HCT116 (cell line): Measurements from ENCODE around the gene UBE2D2. TPM values are rescaled to one million over a fixed set of nuclear protein-coding genes. Genes with fewer than 3 reads are reported as not detected.

ENCODE experiments used
- ATAC-seq: fragments of 200-7000 bp; cut with Tn5 transposase; 2 replicates; pipeline ENCODE4 v1.9.1; 2020; ENCODE audit warnings: mild to moderate bottlenecking, moderate library complexity
- BruUV-seq: library from RNA; stranded (reverse); fragments of 400-500 nt; replicated peaks from 2 replicates; lab custom pipeline; 2021; lab: Mats Ljungman, UMichigan
- CTCF ChIA-PET: fragments of 300-600 bp; sonication (Branson Sonifier 250); formaldehyde crosslinking; loops from one replicate; lab custom pipeline; 2021; ENCODE audit warnings: antibody characterized with exemption; lab: Charles Lee
- POLR2A ChIA-PET: fragments of 300-600, 350-600 bp; sonication (Branson Sonifier 250); formaldehyde crosslinking; loops from one replicate; lab custom pipeline; 2021; ENCODE audit warnings: antibody characterized with exemption; lab: Charles Lee
- RAD21 ChIA-PET, 2 experiments: fragments of 300-600 bp; sonication (Branson Sonifier 250); formaldehyde crosslinking; loops; one replicate each; lab custom pipeline; 2023; ENCODE audit warnings: low total read pairs in 2 of 2; ENCODE audit not compliant: uncharacterized antibody in 2 of 2, unreplicated experiment in 2 of 2, low non-redundant PET in 1 of 2; lab: Charles Lee
- DNase-seq: peaks from one replicate; pipeline ENCODE4 v3.0.0-alpha.2; 2010; ENCODE audit warnings: low read depth, low spot score
- H2AFZ ChIP-seq: fragments of 200-600 bp; shearing (Covaris generic), sonication (generic); 2 replicates; pipeline ENCODE4 v1.6.1; 2017; ENCODE audit warnings: low read depth, mixed run types, mixed read lengths, antibody characterized with exemption, low read length; ENCODE audit not compliant: poor library complexity, severe bottlenecking
- H3K27ac ChIP-seq: 2 replicates; pipeline ENCODE4 v1.5.1; 2012; ENCODE audit warnings: low read depth, low read length
- H3K27me3 ChIP-seq: fragments of 200-600 bp; sonication (generic); 2 replicates; pipeline ENCODE4 v1.6.1; 2016; ENCODE audit warnings: mixed run types, low read length, mixed read lengths; ENCODE audit not compliant: insufficient read depth
- H3K36me3 ChIP-seq, 2 experiments: fragments of 200-500 bp in 1 of 2; fragments of 200-600 bp in 1 of 2; sonication (Bioruptor generic) in 1 of 2; sonication (generic) in 1 of 2; 2 replicates each; pipeline versions ENCODE4 v1.5.1 to v1.6.1; 2014 to 2016; ENCODE audit warnings: low read length in 2 of 2, inconsistent platforms in 1 of 2, mixed read lengths in 1 of 2, mixed run types in 1 of 2; ENCODE audit not compliant: insufficient read depth in 2 of 2, control insufficient read depth in 1 of 2
- H3K4me1 ChIP-seq, 2 experiments: fragments of 200-600 bp in 1 of 2; sonication (generic) in 1 of 2; 2 replicates each; pipeline versions ENCODE4 v1.5.1 to v1.6.1; 2012 to 2017; ENCODE audit warnings: low read length in 2 of 2, inconsistent platforms in 1 of 2, mild to moderate bottlenecking in 1 of 2, mixed read lengths in 1 of 2, mixed run types in 1 of 2, moderate library complexity in 1 of 2; ENCODE audit not compliant: insufficient read depth in 2 of 2, control insufficient read depth in 1 of 2
- H3K4me2 ChIP-seq: fragments of 200-600 bp; sonication (generic); 2 replicates; pipeline ENCODE4 v1.6.1; 2017; ENCODE audit warnings: mixed run types, low read length, mixed read lengths
- H3K4me3 ChIP-seq, 2 experiments: fragments of 200-600 bp in 1 of 2; sonication (generic) in 1 of 2; replicated peaks in 1 of 2; 2 replicates each; pipeline ENCODE4 v1.5.1; 2011 to 2016; ENCODE audit warnings: low read length in 2 of 2, control low read depth in 1 of 2, low read depth in 1 of 2, mild to moderate bottlenecking in 1 of 2, mixed read lengths in 1 of 2, mixed run types in 1 of 2
- H3K79me2 ChIP-seq: fragments of 200-600 bp; sonication (generic); 2 replicates; pipeline ENCODE4 v1.6.1; 2017; ENCODE audit warnings: mild to moderate bottlenecking, mixed run types, low read length, moderate library complexity, mixed read lengths; ENCODE audit not compliant: insufficient read depth
- H3K9ac ChIP-seq: fragments of 200-600 bp; sonication (generic); 2 replicates; pipeline ENCODE4 v1.6.1; 2016; ENCODE audit warnings: low read length, mixed read lengths
- H3K9me2 ChIP-seq: fragments of 200-600 bp; sonication (generic), shearing (Covaris generic); 2 replicates; pipeline ENCODE4 v1.6.1; 2017; ENCODE audit warnings: mixed run types, mild to moderate bottlenecking, moderate library complexity; ENCODE audit not compliant: insufficient read depth
- H3K9me3 ChIP-seq, 2 experiments: fragments of 200-500 bp in 1 of 2; fragments of 200-600 bp in 1 of 2; sonication (Bioruptor generic) in 1 of 2; sonication (generic) in 1 of 2; 2 replicates each; pipeline ENCODE4 v1.6.1; 2014 to 2017; ENCODE audit warnings: low read length in 2 of 2, mixed read lengths in 2 of 2, inconsistent platforms in 1 of 2, low read depth in 1 of 2, mild to moderate bottlenecking in 1 of 2, mixed run types in 1 of 2, moderate library complexity in 1 of 2; ENCODE audit not compliant: control insufficient read depth in 1 of 2, insufficient read depth in 1 of 2
- H4K20me1 ChIP-seq: fragments of 200-600 bp; sonication (generic), shearing (Covaris generic); 2 replicates; pipeline ENCODE4 v1.6.1; 2017; ENCODE audit warnings: mixed run types, mild to moderate bottlenecking, moderate library complexity; ENCODE audit not compliant: insufficient read depth
- CBX3 ChIP-seq: IDR thresholded peaks from 2 replicates; pipeline ENCODE4 v1.6.1; 2012; ENCODE audit warnings: low read depth
- CEBPB ChIP-seq: IDR thresholded peaks from 2 replicates; pipeline ENCODE4 v1.6.1; 2012; ENCODE audit warnings: low read depth
- EGR1 ChIP-seq: IDR thresholded peaks from 2 replicates; pipeline ENCODE4 v1.6.1; 2012; ENCODE audit warnings: low read depth
- ELF1 ChIP-seq: IDR thresholded peaks from 2 replicates; pipeline ENCODE4 v1.6.1; 2012; ENCODE audit warnings: low read depth, borderline replicate concordance
- EZH2 ChIP-seq: fragments of 200-600 bp; sonication (generic); IDR thresholded peaks from 2 replicates; pipeline ENCODE4 v1.6.1; 2017; ENCODE audit warnings: antibody characterized with exemption, mixed run types
- EZH2phosphoT487 ChIP-seq: fragments of 200-600 bp; IDR thresholded peaks from 2 replicates; pipeline ENCODE4 v1.6.1; 2018; ENCODE audit warnings: antibody characterized with exemption, borderline replicate concordance
- JUND ChIP-seq: IDR thresholded peaks from 2 replicates; pipeline ENCODE4 v1.6.1; 2012
- MAX ChIP-seq: IDR thresholded peaks from 2 replicates; pipeline ENCODE4 v1.6.1; 2012
- POLR2A ChIP-seq: IDR thresholded peaks from 2 replicates; pipeline ENCODE4 v1.7.0; 2011; ENCODE audit warnings: borderline replicate concordance; ENCODE audit not compliant: insufficient read depth, insufficient read length; ENCODE audit errors: extremely low read depth
- POLR2AphosphoS5 ChIP-seq: IDR thresholded peaks from 2 replicates; pipeline ENCODE4 v1.6.1; 2011; ENCODE audit warnings: mild to moderate bottlenecking, low read depth, low read length, moderate library complexity
- RAD21 ChIP-seq: IDR thresholded peaks from 2 replicates; pipeline ENCODE4 v1.6.1; 2012; ENCODE audit warnings: low read depth, mild to moderate bottlenecking
- REST ChIP-seq: IDR thresholded peaks from 2 replicates; pipeline ENCODE4 v1.6.1; 2012; ENCODE audit warnings: low read depth
- SIN3A ChIP-seq: IDR thresholded peaks from 2 replicates; pipeline ENCODE4 v1.6.1; 2012; ENCODE audit warnings: low read depth
- SP1 ChIP-seq: IDR thresholded peaks from 2 replicates; pipeline ENCODE4 v1.6.1; 2012; ENCODE audit warnings: low read depth
- SRF ChIP-seq: IDR thresholded peaks from 2 replicates; pipeline ENCODE4 v1.6.1; 2012; ENCODE audit warnings: low read depth
- TCF7L2 ChIP-seq: IDR thresholded peaks from 2 replicates; pipeline ENCODE4 v1.7.0; 2011; ENCODE audit warnings: borderline replicate concordance, inconsistent platforms; ENCODE audit not compliant: insufficient read depth, insufficient read length; ENCODE audit errors: extremely low read depth
- YY1 ChIP-seq: IDR thresholded peaks from 2 replicates; pipeline ENCODE4 v1.6.1; 2011; ENCODE audit warnings: low read length, low read depth, moderate library complexity, mild to moderate bottlenecking; ENCODE audit not compliant: insufficient replicate concordance; ENCODE audit errors: extremely low read depth
- ZBTB33 ChIP-seq: IDR thresholded peaks from 2 replicates; pipeline ENCODE4 v1.6.1; 2011; ENCODE audit warnings: mild to moderate bottlenecking, low read length, moderate library complexity; ENCODE audit not compliant: insufficient replicate concordance; ENCODE audit errors: extremely low read depth
- ZFX ChIP-seq: fragments of 450-650 bp; IDR thresholded peaks from 2 replicates; pipeline ENCODE4 v1.6.1; 2017
- intact Hi-C: fragments of 100-400 bp; cut with micrococcal nuclease; formaldehyde crosslinking; loops from 2 replicates; pipeline ENCODE4 v1.10.0; 2022
- total RNA-seq: library from RNA; stranded (reverse); gene quantifications from one replicate; pipeline ENCODE4 v1.2.1, GENCODE V29; 2021; ENCODE audit not compliant: unreplicated experiment
- TF ChIP-seq, protein P1 (sequence below), 3 experiments: fragments of 200-600 bp in 1 of 3; sonication (generic) in 1 of 3; IDR thresholded peaks in 2 of 3; conservative IDR thresholded peaks in 1 of 3; 2 replicates each; pipeline ENCODE4 v1.5.1; 2012 to 2017; ENCODE audit warnings: low read depth in 2 of 3, low read length in 2 of 3, antibody characterized with exemption in 1 of 3, borderline replicate concordance in 1 of 3, control low read depth in 1 of 3, mild to moderate bottlenecking in 1 of 3, mixed read lengths in 1 of 3, mixed run types in 1 of 3, moderate library complexity in 1 of 3; ENCODE audit not compliant: insufficient read depth in 1 of 3

UBE2D2 gene
- total RNA-seq, 1 experiment from 2014 or later, result 140 TPM

DNA sequence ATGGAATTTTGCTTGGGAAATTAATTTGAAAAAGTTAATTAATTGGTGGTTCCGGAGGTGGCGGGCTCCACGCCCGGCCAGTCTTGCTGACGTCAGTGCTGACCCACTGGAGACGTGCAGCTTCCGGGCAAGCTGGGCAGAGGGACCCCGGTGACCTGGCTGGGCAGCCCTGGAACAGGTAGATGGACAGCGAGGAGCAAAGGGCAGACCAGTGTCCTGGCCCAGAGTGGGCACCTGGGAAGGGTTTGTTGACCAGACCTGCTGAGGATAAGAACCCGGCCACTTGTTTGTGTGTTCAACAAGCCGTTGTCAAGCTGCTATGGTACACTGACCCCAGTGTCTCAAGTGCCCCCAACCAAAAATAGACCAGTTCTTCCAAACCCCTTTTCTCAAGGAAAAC is 104.5 kb downstream of the UBE2D2 start:
- no peak overlapping the region for H3K4me2 ChIP-seq
- H3K4me1 ChIP-seq, result peaks cover 59 to 77% of the 10 kb centered on the region in 2 experiments
- no peak overlapping the region for H2AFZ ChIP-seq
- no peaks in the 10 kb centered on the region for H3K9me2 ChIP-seq
- H3K27ac ChIP-seq, result no peak overlapping the region
- no peaks in the 10 kb centered on the region for H4K20me1 ChIP-seq
- ChIA-PET RAD21 (no interaction called here), POLR2A (interaction anchor here (1.7 kb wide), 1 partner anchor 12 kb away, joined by 3 read pairs; no protein-coding TSS in a partner anchor), CTCF (no interaction called here)
- peaks cover 0 to 4% of the 10 kb centered on the region in 2 experiments; a peak in 1 of 4 replicates for H3K36me3 ChIP-seq
- no peaks in the 10 kb centered on the region for H3K27me3 ChIP-seq
- intact Hi-C loops, result no loop called here
- H3K9me3 ChIP-seq, result no peaks in the 10 kb centered on the region
- peaks cover 94% of the 10 kb centered on the region for H3K79me2 ChIP-seq
- BruUV-seq, result no TSS peak
- no peak overlapping the region for H3K9ac ChIP-seq
- DNase-seq, result no peak
- TF ChIP-seq ELF1 (no peak), TCF7L2 (no peak), RAD21 (no peak), MAX (no peak), SIN3A (no peak), JUND (no peak), ZBTB33 (no peak), POLR2AphosphoS5 (no peak), EZH2phosphoT487 (no peak), SRF (no peak), YY1 (no peak), EZH2 (no peak), CBX3 (no peak), REST (no peak), ZFX (no peak), CEBPB (no peak), POLR2A (no peak), EGR1 (no peak), SP1 (no peak)
- TF ChIP-seq, protein P1, sequence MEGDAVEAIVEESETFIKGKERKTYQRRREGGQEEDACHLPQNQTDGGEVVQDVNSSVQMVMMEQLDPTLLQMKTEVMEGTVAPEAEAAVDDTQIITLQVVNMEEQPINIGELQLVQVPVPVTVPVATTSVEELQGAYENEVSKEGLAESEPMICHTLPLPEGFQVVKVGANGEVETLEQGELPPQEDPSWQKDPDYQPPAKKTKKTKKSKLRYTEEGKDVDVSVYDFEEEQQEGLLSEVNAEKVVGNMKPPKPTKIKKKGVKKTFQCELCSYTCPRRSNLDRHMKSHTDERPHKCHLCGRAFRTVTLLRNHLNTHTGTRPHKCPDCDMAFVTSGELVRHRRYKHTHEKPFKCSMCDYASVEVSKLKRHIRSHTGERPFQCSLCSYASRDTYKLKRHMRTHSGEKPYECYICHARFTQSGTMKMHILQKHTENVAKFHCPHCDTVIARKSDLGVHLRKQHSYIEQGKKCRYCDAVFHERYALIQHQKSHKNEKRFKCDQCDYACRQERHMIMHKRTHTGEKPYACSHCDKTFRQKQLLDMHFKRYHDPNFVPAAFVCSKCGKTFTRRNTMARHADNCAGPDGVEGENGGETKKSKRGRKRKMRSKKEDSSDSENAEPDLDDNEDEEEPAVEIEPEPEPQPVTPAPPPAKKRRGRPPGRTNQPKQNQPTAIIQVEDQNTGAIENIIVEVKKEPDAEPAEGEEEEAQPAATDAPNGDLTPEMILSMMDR (IDR thresholded peaks at IDR 0.05 in 2 of 3, conservative IDR thresholded peaks at IDR 0.05 in 1 of 3; ENCODE audit: borderline replicate concordance in 1 of 3, insufficient read depth in 1 of 3, low read depth in 2 of 3, low read length in 2 of 3), result no peak
- no peak overlapping the region for H3K4me3 ChIP-seq
- no peak for ATAC-seq
